ENCODE data around the gene MACROD2. TPM values are rescaled to one million over a fixed set of nuclear protein-coding genes. Genes with fewer than 3 reads are reported as not detected.

MACROD2 gene
- total and polyA plus RNA-seq, 2 experiments from 2014 or later = 2.8 to 4.3 TPM

DNA sequence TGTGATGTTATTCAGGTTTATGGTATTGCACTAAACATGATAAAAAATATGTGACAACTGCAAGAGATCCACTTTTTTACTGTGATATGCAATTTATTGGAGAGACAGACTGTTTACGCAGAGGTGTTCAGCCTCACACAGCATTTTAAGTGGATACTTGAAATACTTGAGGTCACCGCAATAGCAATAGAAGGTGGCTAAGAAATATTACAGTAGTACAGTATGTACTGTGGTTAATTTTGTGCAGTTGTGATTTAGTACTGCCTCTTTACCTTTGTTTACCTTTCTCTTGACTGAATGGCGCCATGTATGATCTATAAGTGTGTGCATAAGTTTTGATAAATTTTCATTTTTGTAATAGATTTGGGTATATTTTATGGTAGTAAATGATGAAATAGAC lies 17.4 kb downstream of the MACROD2 start:
- peaks cover 7% of the 10 kb centered on the region; the same call in 2 of the 3 replicates for H3K9me3 Mint-ChIP-seq
- H3K27me3 Mint-ChIP-seq (ENCODE audit: insufficient read depth, low read depth, poor library complexity) = peaks cover 1% of the 10 kb centered on the region
- peaks cover 13% of the 10 kb centered on the region; the same call in 2 of the 3 replicates for H3K36me3 Mint-ChIP-seq (ENCODE audit: low read depth)
- no peak overlapping the region for H3K4me2 ChIP-seq
- no peaks in the 10 kb centered on the region for H4K20me1 ChIP-seq (replicated peaks; ENCODE audit: insufficient read depth)
- no peak overlapping the region for H3K4me3 Mint-ChIP-seq
- no peak overlapping the region for H3K4me3 ChIP-seq
- no peaks in the 10 kb centered on the region for H3K4me1 Mint-ChIP-seq
- H3F3A ChIP-seq (replicated peaks; ENCODE audit: low read depth) = no peaks in the 10 kb centered on the region
- no peak overlapping the region for H2AFZ ChIP-seq
- no peaks in the 10 kb centered on the region for H3K27me3 ChIP-seq (ENCODE audit: insufficient read depth)
- ATAC-seq (no peak), DNase-seq (ENCODE audit: low spot score) (no peak)
- TF ChIP-seq NANOG (IDR thresholded peaks at IDR 0.05; ENCODE audit: borderline replicate concordance) (no peak), ZNF331 (CRISPR knock-in tag; IDR thresholded peaks at IDR 0.05; ENCODE audit: low read depth) (no peak), ZNF114 (CRISPR knock-in tag; IDR thresholded peaks at IDR 0.05) (no peak), POLR2AphosphoS5 (IDR thresholded peaks at IDR 0.05; ENCODE audit: low read depth) (no peak), CREB1 (CRISPR knock-in tag; IDR thresholded peaks at IDR 0.05; ENCODE audit: low read depth) (no peak), EZH2 (IDR thresholded peaks at IDR 0.05; ENCODE audit: low read depth, unreplicated experiment) (no peak)
- TF ChIP-seq, protein P1, sequence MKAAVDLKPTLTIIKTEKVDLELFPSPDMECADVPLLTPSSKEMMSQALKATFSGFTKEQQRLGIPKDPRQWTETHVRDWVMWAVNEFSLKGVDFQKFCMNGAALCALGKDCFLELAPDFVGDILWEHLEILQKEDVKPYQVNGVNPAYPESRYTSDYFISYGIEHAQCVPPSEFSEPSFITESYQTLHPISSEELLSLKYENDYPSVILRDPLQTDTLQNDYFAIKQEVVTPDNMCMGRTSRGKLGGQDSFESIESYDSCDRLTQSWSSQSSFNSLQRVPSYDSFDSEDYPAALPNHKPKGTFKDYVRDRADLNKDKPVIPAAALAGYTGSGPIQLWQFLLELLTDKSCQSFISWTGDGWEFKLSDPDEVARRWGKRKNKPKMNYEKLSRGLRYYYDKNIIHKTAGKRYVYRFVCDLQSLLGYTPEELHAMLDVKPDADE (IDR thresholded peaks at IDR 0.05) = no peak
- TF ChIP-seq, protein P2, sequence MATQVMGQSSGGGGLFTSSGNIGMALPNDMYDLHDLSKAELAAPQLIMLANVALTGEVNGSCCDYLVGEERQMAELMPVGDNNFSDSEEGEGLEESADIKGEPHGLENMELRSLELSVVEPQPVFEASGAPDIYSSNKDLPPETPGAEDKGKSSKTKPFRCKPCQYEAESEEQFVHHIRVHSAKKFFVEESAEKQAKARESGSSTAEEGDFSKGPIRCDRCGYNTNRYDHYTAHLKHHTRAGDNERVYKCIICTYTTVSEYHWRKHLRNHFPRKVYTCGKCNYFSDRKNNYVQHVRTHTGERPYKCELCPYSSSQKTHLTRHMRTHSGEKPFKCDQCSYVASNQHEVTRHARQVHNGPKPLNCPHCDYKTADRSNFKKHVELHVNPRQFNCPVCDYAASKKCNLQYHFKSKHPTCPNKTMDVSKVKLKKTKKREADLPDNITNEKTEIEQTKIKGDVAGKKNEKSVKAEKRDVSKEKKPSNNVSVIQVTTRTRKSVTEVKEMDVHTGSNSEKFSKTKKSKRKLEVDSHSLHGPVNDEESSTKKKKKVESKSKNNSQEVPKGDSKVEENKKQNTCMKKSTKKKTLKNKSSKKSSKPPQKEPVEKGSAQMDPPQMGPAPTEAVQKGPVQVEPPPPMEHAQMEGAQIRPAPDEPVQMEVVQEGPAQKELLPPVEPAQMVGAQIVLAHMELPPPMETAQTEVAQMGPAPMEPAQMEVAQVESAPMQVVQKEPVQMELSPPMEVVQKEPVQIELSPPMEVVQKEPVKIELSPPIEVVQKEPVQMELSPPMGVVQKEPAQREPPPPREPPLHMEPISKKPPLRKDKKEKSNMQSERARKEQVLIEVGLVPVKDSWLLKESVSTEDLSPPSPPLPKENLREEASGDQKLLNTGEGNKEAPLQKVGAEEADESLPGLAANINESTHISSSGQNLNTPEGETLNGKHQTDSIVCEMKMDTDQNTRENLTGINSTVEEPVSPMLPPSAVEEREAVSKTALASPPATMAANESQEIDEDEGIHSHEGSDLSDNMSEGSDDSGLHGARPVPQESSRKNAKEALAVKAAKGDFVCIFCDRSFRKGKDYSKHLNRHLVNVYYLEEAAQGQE (IDR thresholded peaks at IDR 0.05; ENCODE audit: unreplicated experiment) = no peak
- H3K9me2 ChIP-seq (ENCODE audit: insufficient read depth) = no peaks in the 10 kb centered on the region
- H3K79me2 ChIP-seq (replicated peaks; ENCODE audit: insufficient read depth) = 0 out of 2 replicates have a peak, but pooled peaks cover 5% of the 10 kb centered on the region
- no peaks in the 10 kb centered on the region for H3K4me1 ChIP-seq (ENCODE audit: insufficient read depth)
- H3K36me3 ChIP-seq (ENCODE audit: insufficient read depth) = no peaks in the 10 kb centered on the region; the same call in 1 of the 2 replicates
- no peak overlapping the region for H3K27ac Mint-ChIP-seq
- no peak overlapping the region for H3K27ac ChIP-seq (ENCODE audit: low read depth)

DNA sequence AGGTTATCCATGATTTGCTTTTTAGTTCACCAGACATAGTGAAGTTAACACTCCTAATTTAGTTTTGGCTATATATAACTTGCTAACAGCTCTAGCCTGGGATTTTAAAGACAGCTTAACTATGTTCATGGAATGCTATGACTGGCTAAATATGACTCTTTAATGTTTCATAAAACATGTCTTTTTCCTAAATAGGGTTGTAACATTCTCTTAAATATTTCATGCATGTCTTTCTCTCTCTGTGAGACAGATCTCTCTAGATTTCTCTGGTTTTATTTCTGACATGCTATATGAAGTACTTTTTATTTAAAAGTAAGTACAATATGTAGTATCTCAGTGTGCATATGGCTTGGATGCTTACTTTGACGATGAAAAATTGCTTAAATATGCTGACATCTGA lies 35.7 kb downstream of the MACROD2 start:
- H3K4me1 ChIP-seq (ENCODE audit: insufficient read depth) = no peaks in the 10 kb centered on the region
- no peak for ATAC-seq
- TF ChIP-seq, protein P3, sequence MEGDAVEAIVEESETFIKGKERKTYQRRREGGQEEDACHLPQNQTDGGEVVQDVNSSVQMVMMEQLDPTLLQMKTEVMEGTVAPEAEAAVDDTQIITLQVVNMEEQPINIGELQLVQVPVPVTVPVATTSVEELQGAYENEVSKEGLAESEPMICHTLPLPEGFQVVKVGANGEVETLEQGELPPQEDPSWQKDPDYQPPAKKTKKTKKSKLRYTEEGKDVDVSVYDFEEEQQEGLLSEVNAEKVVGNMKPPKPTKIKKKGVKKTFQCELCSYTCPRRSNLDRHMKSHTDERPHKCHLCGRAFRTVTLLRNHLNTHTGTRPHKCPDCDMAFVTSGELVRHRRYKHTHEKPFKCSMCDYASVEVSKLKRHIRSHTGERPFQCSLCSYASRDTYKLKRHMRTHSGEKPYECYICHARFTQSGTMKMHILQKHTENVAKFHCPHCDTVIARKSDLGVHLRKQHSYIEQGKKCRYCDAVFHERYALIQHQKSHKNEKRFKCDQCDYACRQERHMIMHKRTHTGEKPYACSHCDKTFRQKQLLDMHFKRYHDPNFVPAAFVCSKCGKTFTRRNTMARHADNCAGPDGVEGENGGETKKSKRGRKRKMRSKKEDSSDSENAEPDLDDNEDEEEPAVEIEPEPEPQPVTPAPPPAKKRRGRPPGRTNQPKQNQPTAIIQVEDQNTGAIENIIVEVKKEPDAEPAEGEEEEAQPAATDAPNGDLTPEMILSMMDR (conservative IDR thresholded peaks at IDR 0.05; ENCODE audit: low read depth in 2 of 2) = no peak
- TF ChIP-seq STAT1 (IDR thresholded peaks at IDR 0.05; ENCODE audit: unreplicated experiment) = no peak

More for the DNA sequence above, 35.7 kb downstream of the MACROD2 start:
- no peak overlapping the region for H3K27ac ChIP-seq (ENCODE audit: low read depth)
- 0 out of 3 replicates have a peak, but pooled peaks cover 3% of the 10 kb centered on the region for H3K36me3 Mint-ChIP-seq (ENCODE audit: low read depth)
- H3K27me3 Mint-ChIP-seq (ENCODE audit: insufficient read depth, low read depth, poor library complexity) = peaks cover 3% of the 10 kb centered on the region
- H3K9me3 Mint-ChIP-seq = no peaks in the 10 kb centered on the region
- H3K79me2 ChIP-seq (replicated peaks; ENCODE audit: insufficient read depth) = no peaks in the 10 kb centered on the region
- no peaks in the 10 kb centered on the region for H3K9me2 ChIP-seq (ENCODE audit: insufficient read depth)
- no peak overlapping the region for H3K4me3 Mint-ChIP-seq
- H2AFZ ChIP-seq = no peak overlapping the region
- no peaks in the 10 kb centered on the region for H3K27me3 ChIP-seq (ENCODE audit: insufficient read depth)
- H3K36me3 ChIP-seq (ENCODE audit: insufficient read depth) = no peaks in the 10 kb centered on the region
- H3K4me1 Mint-ChIP-seq = peaks cover 5% of the 10 kb centered on the region; the same call in 1 of the 3 replicates
- no peaks in the 10 kb centered on the region for H3F3A ChIP-seq (replicated peaks; ENCODE audit: low read depth)
- no peak overlapping the region for H3K4me3 ChIP-seq
- no peak overlapping the region for H3K4me2 ChIP-seq
- no peaks in the 10 kb centered on the region for H4K20me1 ChIP-seq (replicated peaks; ENCODE audit: insufficient read depth)
- DNase-seq (ENCODE audit: low spot score) = no peak
- no peak overlapping the region for H3K27ac Mint-ChIP-seq

Data from GM23338 (cell line).